ENCODE results near the gene CTIF. TPM values are rescaled to one million over a fixed set of nuclear protein-coding genes. Genes with fewer than 3 reads are reported as not detected.

The CTIF gene
- total and polyA plus RNA-seq, 10 donors: 5.2 to 39.2 (median 18.5) TPM

GRCh38 chr18:48574667-48575300 is 36.0 kb downstream of the CTIF start:
- H3K27me3 ChIP-seq (replicated peaks in 1 of 7): no peaks in the 10 kb centered on the region
- H3K4me1 ChIP-seq: no peaks in the 10 kb centered on the region
- no peak overlapping the region for H3K4me3 ChIP-seq
- H3K27ac ChIP-seq: no peak overlapping the region
- 78 to 86% (median 82%) methylated on average over 11 of the region's 11 CpGs for WGBS, 5 donors
- peaks cover 0 to 19% (median 0%) of the 10 kb centered on the region in 6 donors for H3K36me3 ChIP-seq
- TF ChIP-seq CTCF (IDR thresholded peaks at IDR 0.05 in 8 of 11, conservative IDR thresholded peaks at IDR 0.05 in 3 of 11): no peak
- TF ChIP-seq POLR2AphosphoS5 (IDR thresholded peaks at IDR 0.05): no peak
- no peak for TF ChIP-seq POLR2A (IDR thresholded peaks at IDR 0.05)
- peak; percentile 22 for DNase-seq
- intact Hi-C loops (cut with DNase I; ENCODE audit: low total_unique reads): no loop called here
- H3K9me3 ChIP-seq: peaks cover 0 to 13% (median 4%) of the 10 kb centered on the region in 8 donors

GRCh38 chr18:48575301-48575657 is 36.4 kb downstream of the CTIF start:
- H3K4me3 ChIP-seq: no peak overlapping the region
- H3K9me3 ChIP-seq: peaks cover 0 to 13% (median 4%) of the 10 kb centered on the region in 8 donors
- intact Hi-C loops (cut with DNase I; ENCODE audit: low total_unique reads): no loop called here
- H3K4me1 ChIP-seq: no peaks in the 10 kb centered on the region
- WGBS, 5 donors: 85 to 89% (median 88%) methylated on average over 8 of the region's 8 CpGs
- peaks cover 0 to 19% (median 0%) of the 10 kb centered on the region in 6 donors for H3K36me3 ChIP-seq
- no peak for DNase-seq
- no peak overlapping the region for H3K27ac ChIP-seq
- no peak for TF ChIP-seq POLR2A (IDR thresholded peaks at IDR 0.05)
- TF ChIP-seq POLR2AphosphoS5 (IDR thresholded peaks at IDR 0.05): no peak
- TF ChIP-seq CTCF (IDR thresholded peaks at IDR 0.05 in 8 of 11, conservative IDR thresholded peaks at IDR 0.05 in 3 of 11): no peak
- H3K27me3 ChIP-seq (replicated peaks in 1 of 7): no peaks in the 10 kb centered on the region

GRCh38 chr18:48575658-48576456 is 37.0 kb downstream of the CTIF start:
- Histone ChIP-seq H3K4me1 (peaks cover 0 to 2% (median 0%) of the 10 kb centered on the region in 6 donors), H3K27me3 (replicated peaks in 1 of 7) (no peaks in the 10 kb centered on the region), H3K4me3 (no peak overlapping the region), H3K36me3 (peaks cover 0 to 19% (median 0%) of the 10 kb centered on the region in 6 donors), H3K9me3 (peaks cover 0 to 13% (median 4%) of the 10 kb centered on the region in 8 donors), H3K27ac (no peak overlapping the region)
- no peak for TF ChIP-seq POLR2AphosphoS5 (IDR thresholded peaks at IDR 0.05)
- 88 to 94% (median 92%) methylated on average over 16 to 24 of the region's 24 CpGs for WGBS, 5 donors
- peak; percentile 62 for DNase-seq
- intact Hi-C loops (cut with DNase I; ENCODE audit: low total_unique reads): no loop called here

GRCh38 chr18:48576457-48576771 is 37.6 kb downstream of the CTIF start:
- peaks cover 0 to 13% (median 4%) of the 10 kb centered on the region in 8 donors for H3K9me3 ChIP-seq
- peaks cover 0 to 19% (median 0%) of the 10 kb centered on the region in 6 donors for H3K36me3 ChIP-seq
- WGBS, 5 donors: 90 to 94% (median 93%) methylated on average over 11 of the region's 11 CpGs
- no peak overlapping the region for H3K27ac ChIP-seq
- no peak for TF ChIP-seq POLR2A (IDR thresholded peaks at IDR 0.05)
- no peak for TF ChIP-seq CTCF (IDR thresholded peaks at IDR 0.05 in 8 of 11, conservative IDR thresholded peaks at IDR 0.05 in 3 of 11)
- no peak for TF ChIP-seq POLR2AphosphoS5 (IDR thresholded peaks at IDR 0.05)
- peak; percentile 38 for DNase-seq
- no peaks in the 10 kb centered on the region for H3K27me3 ChIP-seq (replicated peaks in 1 of 7)
- intact Hi-C loops (cut with DNase I; ENCODE audit: low total_unique reads): no loop called here
- no peak overlapping the region for H3K4me3 ChIP-seq
- H3K4me1 ChIP-seq: peaks cover 0 to 8% (median 0%) of the 10 kb centered on the region in 6 donors
